ENCODE results near the gene TRIP10. TPM values are rescaled to one million over a fixed set of nuclear protein-coding genes. Genes with fewer than 3 reads are reported as not detected.

The TRIP10 gene
- total and polyA plus RNA-seq, 8 donors = 30.1 to 111 (median 66.8) TPM

DNA sequence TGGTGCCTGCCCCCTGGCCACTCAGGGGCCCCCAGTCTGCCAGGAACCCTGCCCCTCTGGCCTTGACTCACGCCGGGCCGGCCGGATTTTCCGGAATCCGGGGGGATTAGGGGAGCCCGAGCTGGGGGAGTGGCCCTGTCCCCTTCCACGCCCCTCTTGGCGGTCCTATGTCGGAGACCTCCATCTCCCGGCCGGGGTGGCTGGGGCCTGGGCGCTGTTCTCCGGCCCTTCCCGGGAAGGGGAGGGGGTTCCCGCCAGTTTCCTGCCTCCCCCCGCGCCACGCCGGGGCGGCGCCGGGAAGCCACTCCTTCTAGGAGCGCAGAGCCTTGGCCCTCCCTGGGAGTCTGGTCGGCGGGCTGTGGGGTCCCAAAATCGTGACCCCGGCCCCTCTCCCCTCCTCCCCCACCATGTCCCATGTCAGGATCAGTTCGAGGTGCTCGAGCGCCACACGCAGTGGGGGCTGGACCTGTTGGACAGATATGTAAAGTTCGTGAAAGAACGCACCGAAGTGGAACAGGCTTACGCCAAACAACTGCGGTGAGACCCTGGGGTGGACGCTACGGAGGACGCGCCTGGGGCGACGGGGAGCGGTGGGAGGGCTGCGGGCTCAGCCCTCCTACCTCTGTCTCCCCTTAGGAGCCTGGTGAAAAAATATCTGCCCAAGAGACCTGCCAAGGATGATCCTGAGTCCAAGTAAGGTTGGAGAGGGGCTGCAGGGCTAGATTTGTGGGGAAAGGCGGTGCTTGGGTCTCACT, 1.3 kb downstream of the TRIP10 start:
- Histone ChIP-seq H3K27ac (peak overlapping the region; percentile 66 to 98 (median 93)), H3K36me3 (peaks cover 10 to 26% (median 25%) of the 10 kb centered on the region in 4 donors), H3K4me1 (peaks cover 51 to 89% (median 76%) of the 10 kb centered on the region in 4 donors), H3K27me3 (no peaks in the 10 kb centered on the region), H3K4me3 (peak overlapping the region; percentile 71 to 87 (median 78)), H3K9me3 (no peaks in the 10 kb centered on the region)
- intact Hi-C loops (cut with DNase I; ENCODE audit: low total_unique reads) = no loop called here
- WGBS, 5 donors = 0 to 7% (median 1%) methylated on average over 28 to 46 of the region's 46 CpGs
- DNase-seq = peak; percentile 45 to 86
- TF ChIP-seq CTCF (IDR thresholded peaks at IDR 0.05) (no peak), POLR2AphosphoS5 (IDR thresholded peaks at IDR 0.05) (peak in 1 of 3 donors; percentile 43)

- no peak for DNase-seq
- Histone ChIP-seq H3K27ac (peak overlapping the region in 2 of 5 donors; percentile 88 to 98), H3K4me3 (no peak overlapping the region), H3K27me3 (no peaks in the 10 kb centered on the region), H3K9me3 (no peaks in the 10 kb centered on the region), H3K36me3 (peaks cover 27 to 49% (median 48%) of the 10 kb centered on the region in 4 donors), H3K4me1 (peaks cover 43 to 75% (median 61%) of the 10 kb centered on the region in 4 donors)
- intact Hi-C loops (cut with DNase I; ENCODE audit: low total_unique reads) = no loop called here
- 70 to 90% (median 78%) methylated on average over 7 of the region's 7 CpGs for WGBS, 5 donors
- TF ChIP-seq POLR2A (IDR thresholded peaks at IDR 0.05) (no peak), POLR2AphosphoS5 (IDR thresholded peaks at IDR 0.05) (no peak), CTCF (IDR thresholded peaks at IDR 0.05) (no peak), EP300 (IDR thresholded peaks at IDR 0.05) (no peak)
Observed at GRCh38 chr19:6743066-6743465, 3.6 kb downstream of the TRIP10 start.

DNA sequence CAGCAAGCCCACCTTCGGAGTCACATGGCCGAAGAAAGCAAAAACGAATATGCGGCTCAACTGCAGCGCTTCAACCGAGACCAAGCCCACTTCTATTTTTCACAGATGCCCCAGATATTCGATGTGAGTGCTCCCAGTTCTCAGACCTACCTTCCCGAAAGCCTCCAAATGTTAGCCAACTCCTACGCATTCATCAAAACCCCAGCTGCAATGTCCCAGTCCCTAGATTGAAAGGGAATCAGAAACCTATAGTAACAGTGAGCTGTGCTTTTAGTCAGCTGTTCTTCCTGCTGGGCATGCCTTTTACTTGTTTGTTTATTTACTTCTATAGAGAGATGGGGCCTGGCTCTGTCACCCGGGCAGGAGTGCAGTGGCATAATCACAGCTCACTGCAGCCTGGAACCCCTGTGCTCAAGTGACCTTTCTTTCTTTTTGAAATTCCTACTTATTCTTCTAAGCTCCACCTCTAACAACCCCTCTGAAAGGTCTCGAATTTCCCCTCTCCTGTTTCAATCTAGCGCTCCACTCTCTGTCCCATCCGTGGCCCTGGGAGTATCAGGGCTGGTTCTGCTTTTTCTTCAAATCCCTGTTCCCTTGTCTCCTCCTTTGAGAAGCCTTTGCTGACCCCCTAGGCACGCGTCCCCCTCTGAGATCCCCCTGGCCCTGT, 4.4 kb downstream of the TRIP10 start:
- no peak for DNase-seq

More for the DNA sequence above, 4.4 kb downstream of the TRIP10 start:
- TF ChIP-seq CTCF (IDR thresholded peaks at IDR 0.05) (no peak), EP300 (IDR thresholded peaks at IDR 0.05) (no peak), POLR2AphosphoS5 (IDR thresholded peaks at IDR 0.05) (no peak), POLR2A (IDR thresholded peaks at IDR 0.05) (no peak)
- Histone ChIP-seq H3K4me1 (peaks cover 35 to 67% (median 53%) of the 10 kb centered on the region in 4 donors), H3K27ac (peak overlapping the region; percentile 53 to 98 (median 87)), H3K9me3 (no peaks in the 10 kb centered on the region), H3K27me3 (no peaks in the 10 kb centered on the region), H3K36me3 (peaks cover 32 to 57% (median 56%) of the 10 kb centered on the region in 4 donors), H3K4me3 (peak overlapping the region in 2 of 4 donors; percentile 10 to 28)
- intact Hi-C loops (cut with DNase I; ENCODE audit: low total_unique reads) = no loop called here
- 79 to 89% (median 87%) methylated on average over 15 of the region's 15 CpGs for WGBS, 5 donors
